ENCODE data around the gene TMEM31. TPM values are rescaled to one million over a fixed set of nuclear protein-coding genes. Genes with fewer than 3 reads are reported as not detected.

TMEM31 gene
- total and polyA plus RNA-seq, 10 of the 15 experiments (the other 5 are each of a cell fraction or from before 2014, with no cell fraction given), result 0.18 TPM; not detected in 9

DNA sequence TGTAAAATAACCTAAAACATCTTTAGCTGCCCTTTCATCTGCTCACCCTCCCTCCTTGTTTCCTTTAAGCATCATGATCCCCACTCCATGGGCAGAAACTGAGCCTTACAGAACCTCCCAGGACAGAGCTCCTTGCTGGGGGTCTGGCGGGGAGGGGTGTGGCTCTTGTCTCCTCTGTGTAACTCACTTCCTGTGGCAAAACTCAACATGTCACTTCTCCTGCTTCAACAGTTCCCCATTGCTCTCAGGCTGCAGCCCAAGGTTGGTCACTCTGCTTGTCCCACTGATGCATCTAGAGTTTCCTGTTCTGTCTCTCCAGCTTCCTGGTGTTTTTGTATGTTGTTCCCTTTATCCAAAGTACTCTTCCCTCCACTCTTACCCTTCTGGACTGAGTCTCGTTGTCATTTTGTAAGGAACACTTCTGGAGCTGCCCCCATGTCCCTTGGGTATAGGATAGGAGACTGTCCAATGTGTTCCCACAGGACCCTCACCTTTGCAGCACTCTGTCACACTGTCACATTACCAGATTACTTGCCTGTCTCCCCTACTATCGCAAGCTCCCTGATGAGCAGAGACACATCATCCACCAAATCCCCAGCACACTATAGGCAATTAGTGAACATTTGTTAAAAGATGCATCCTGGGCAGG, 19.6 kb downstream of the TMEM31 start:
- in situ Hi-C loops (cut with MboI) (no loop called here), intact Hi-C loops (cut with micrococcal nuclease; ENCODE audit: unreplicated experiment) (no loop called here)
- ATAC-seq (no peak), DNase-seq (ENCODE audit: low read depth, low spot score) (no peak), FAIRE-seq (no peak)
- ChIA-PET CTCF (interaction anchor here (1.1 kb wide), 1 partner anchor 17 kb away, joined by 4 read pairs; no protein-coding TSS in a partner anchor), RAD21 (ENCODE audit: unreplicated experiment) (no interaction called here), SMC1A (ENCODE audit: uncharacterized antibody, unreplicated experiment) (interaction anchor here (1.0 to 1.4 kb wide), 3 partner anchors 8 to 53 kb away, joined by 3 to 4 read pairs (median 3); no protein-coding TSS in a partner anchor), POLR2A (no interaction called here)
- TF ChIP-seq, protein P1, sequence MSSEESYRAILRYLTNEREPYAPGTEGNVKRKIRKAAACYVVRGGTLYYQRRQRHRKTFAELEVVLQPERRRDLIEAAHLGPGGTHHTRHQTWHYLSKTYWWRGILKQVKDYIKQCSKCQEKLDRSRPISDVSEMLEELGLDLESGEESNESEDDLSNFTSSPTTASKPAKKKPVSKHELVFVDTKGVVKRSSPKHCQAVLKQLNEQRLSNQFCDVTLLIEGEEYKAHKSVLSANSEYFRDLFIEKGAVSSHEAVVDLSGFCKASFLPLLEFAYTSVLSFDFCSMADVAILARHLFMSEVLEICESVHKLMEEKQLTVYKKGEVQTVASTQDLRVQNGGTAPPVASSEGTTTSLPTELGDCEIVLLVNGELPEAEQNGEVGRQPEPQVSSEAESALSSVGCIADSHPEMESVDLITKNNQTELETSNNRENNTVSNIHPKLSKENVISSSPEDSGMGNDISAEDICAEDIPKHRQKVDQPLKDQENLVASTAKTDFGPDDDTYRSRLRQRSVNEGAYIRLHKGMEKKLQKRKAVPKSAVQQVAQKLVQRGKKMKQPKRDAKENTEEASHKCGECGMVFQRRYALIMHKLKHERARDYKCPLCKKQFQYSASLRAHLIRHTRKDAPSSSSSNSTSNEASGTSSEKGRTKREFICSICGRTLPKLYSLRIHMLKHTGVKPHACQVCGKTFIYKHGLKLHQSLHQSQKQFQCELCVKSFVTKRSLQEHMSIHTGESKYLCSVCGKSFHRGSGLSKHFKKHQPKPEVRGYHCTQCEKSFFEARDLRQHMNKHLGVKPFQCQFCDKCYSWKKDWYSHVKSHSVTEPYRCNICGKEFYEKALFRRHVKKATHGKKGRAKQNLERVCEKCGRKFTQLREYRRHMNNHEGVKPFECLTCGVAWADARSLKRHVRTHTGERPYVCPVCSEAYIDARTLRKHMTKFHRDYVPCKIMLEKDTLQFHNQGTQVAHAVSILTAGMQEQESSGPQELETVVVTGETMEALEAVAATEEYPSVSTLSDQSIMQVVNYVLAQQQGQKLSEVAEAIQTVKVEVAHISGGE (CRISPR knock-in tag; IDR thresholded peaks at IDR 0.05), result no peak
- TF ChIP-seq LARP7 (IDR thresholded peaks at IDR 0.05) (no peak), MEF2A (IDR thresholded peaks at IDR 0.05; ENCODE audit: insufficient read depth, low read depth, low read length) (no peak), SPI1 (IDR thresholded peaks at IDR 0.05; ENCODE audit: borderline replicate concordance, insufficient read depth, low read depth, low read length) (no peak), BMI1 (IDR thresholded peaks at IDR 0.05; ENCODE audit: borderline replicate concordance) (no peak), FOXK2 (IDR thresholded peaks at IDR 0.05) (no peak), SP1 (IDR thresholded peaks at IDR 0.05; ENCODE audit: low read depth, low read length) (no peak), SMARCA5 (IDR thresholded peaks at IDR 0.05) (no peak), TCF3 (IDR thresholded peaks at IDR 0.05; ENCODE audit: borderline replicate concordance, insufficient read depth, low read depth, low read length) (no peak), MTA3 (IDR thresholded peaks at IDR 0.05; ENCODE audit: borderline replicate concordance, low read length) (no peak), KLF5 (IDR thresholded peaks at IDR 0.05; ENCODE audit: partially characterized antibody) (no peak), PAX5 (IDR thresholded peaks at IDR 0.05; ENCODE audit: borderline replicate concordance, low read depth, low read length) (no peak)
- H3K9me3 ChIP-seq (replicated peaks; ENCODE audit: control insufficient read depth, insufficient read depth, low read length), result no peaks in the 10 kb centered on the region
- no peaks in the 10 kb centered on the region for H3K36me3 ChIP-seq (ENCODE audit: control insufficient read depth in 2 of 2, insufficient read depth in 2 of 2, low read length in 1 of 2)
- no peaks in the 10 kb centered on the region for H3K79me2 ChIP-seq (ENCODE audit: control insufficient read depth, insufficient read depth, low read length)
- H3K4me2 ChIP-seq (ENCODE audit: control insufficient read depth, insufficient read depth), result no peak overlapping the region
- no TSS peak for BruUV-seq (replicated peaks)
- H3K4me1 ChIP-seq (ENCODE audit: control insufficient read depth, insufficient read depth, low read length), result no peaks in the 10 kb centered on the region
- no peak overlapping the region for H3K27ac ChIP-seq (ENCODE audit: control insufficient read depth, insufficient read depth)
- H4K20me1 ChIP-seq (ENCODE audit: control insufficient read depth, insufficient read depth), result no peaks in the 10 kb centered on the region
- no peaks in the 10 kb centered on the region; a peak in 2 of 4 replicates for H3K27me3 ChIP-seq (replicated peaks in 1 of 2; ENCODE audit: control insufficient read depth in 2 of 2, insufficient read depth in 2 of 2, low read length in 1 of 2)
- H3K9ac ChIP-seq (ENCODE audit: control insufficient read depth, insufficient read depth, low read length), result no peak overlapping the region
- H2AFZ ChIP-seq (ENCODE audit: control insufficient read depth, low read depth, low read length), result no peak overlapping the region
- H3K4me3 ChIP-seq, result no peak overlapping the region
- WGBS (ENCODE audit: insufficient coverage, insufficient replicate concordance, low lambda C conversion rate, missing lambda C conversion rate), result 47% methylated on average over 3 of the region's 3 CpGs

Measured in GM12878 (cell line).